ENCODE measurements around the gene TMPRSS11E.

Gene TMPRSS11E

DNA sequence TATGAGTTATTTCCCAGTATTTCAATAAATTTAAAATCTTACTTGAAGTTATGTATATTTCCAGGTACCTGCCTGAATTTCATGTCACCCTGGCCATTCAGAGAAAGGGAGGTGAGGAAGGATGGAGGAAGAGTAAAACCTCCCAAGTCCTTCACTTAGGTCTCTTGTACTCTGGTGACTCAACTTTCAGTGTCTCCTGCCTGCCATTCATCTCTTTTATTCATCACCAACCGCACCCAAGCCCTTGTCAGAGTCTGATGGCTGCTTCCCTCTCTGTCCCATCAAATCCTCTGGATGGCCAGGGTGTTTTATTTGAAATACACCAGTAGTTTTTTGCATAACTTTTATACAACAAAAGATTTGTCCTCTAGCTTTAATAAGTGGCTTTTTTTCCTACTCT, 17.8 kb downstream of the TMPRSS11E start:
- H3K4me3 ChIP-seq (ENCODE audit: low read depth, low read length): no peak overlapping the region
- POLR2A ChIA-PET: no interaction called here
- no peak for TF ChIP-seq ZNF585B (tag by site-specific recombination; IDR thresholded peaks at IDR 0.05)
- no peak for TF ChIP-seq KLF1 (tag by site-specific recombination; IDR thresholded peaks at IDR 0.05)
- no peak for TF ChIP-seq HOXD13 (CRISPR knock-in tag; IDR thresholded peaks at IDR 0.05; ENCODE audit: borderline replicate concordance)
- no peak for TF ChIP-seq ZNF843 (tag by site-specific recombination; IDR thresholded peaks at IDR 0.05)
- TF ChIP-seq ZXDB (tag by site-specific recombination; IDR thresholded peaks at IDR 0.05): no peak
- TF ChIP-seq GLI2 (tag by site-specific recombination; IDR thresholded peaks at IDR 0.05; ENCODE audit: borderline replicate concordance, low read depth): no peak
- TF ChIP-seq ZNF311 (tag by site-specific recombination; IDR thresholded peaks at IDR 0.05; ENCODE audit: borderline replicate concordance): no peak
- no peaks in the 10 kb centered on the region for H3K9me3 ChIP-seq (ENCODE audit: control insufficient read depth, insufficient read depth, low read depth, low read length)
- no peaks in the 10 kb centered on the region for H3K4me1 ChIP-seq (ENCODE audit: control insufficient read depth, insufficient read depth, low read length)
- CTCF ChIA-PET: no interaction called here
- no peaks in the 10 kb centered on the region for H3K36me3 ChIP-seq (ENCODE audit: control insufficient read depth in 2 of 2, insufficient read depth in 1 of 2, low read length in 2 of 2)
- no peak overlapping the region for H3K27ac ChIP-seq (ENCODE audit: extremely low read depth, low read depth, low read length)

- Histone ChIP-seq H3K9me3 (ENCODE audit: control insufficient read depth, insufficient read depth, low read depth, low read length) (no peaks in the 10 kb centered on the region), H3K36me3 (ENCODE audit: control insufficient read depth in 2 of 2, insufficient read depth in 1 of 2, low read length in 2 of 2) (no peaks in the 10 kb centered on the region), H3K4me1 (ENCODE audit: control insufficient read depth, insufficient read depth, low read length) (no peaks in the 10 kb centered on the region), H3K27ac (ENCODE audit: extremely low read depth, low read depth, low read length) (no peak overlapping the region), H3K4me3 (ENCODE audit: low read depth, low read length) (no peak overlapping the region)
- ChIA-PET CTCF (no interaction called here), POLR2A (no interaction called here)
- no peak for TF ChIP-seq OSR2 (tag by site-specific recombination; IDR thresholded peaks at IDR 0.05)
- TF ChIP-seq ZNF266 (tag by site-specific recombination; IDR thresholded peaks at IDR 0.05; ENCODE audit: low read depth): no peak
- TF ChIP-seq ZNF610 (tag by site-specific recombination; IDR thresholded peaks at IDR 0.05; ENCODE audit: borderline replicate concordance): no peak
- TF ChIP-seq KLF7 (tag by site-specific recombination; IDR thresholded peaks at IDR 0.05; ENCODE audit: borderline replicate concordance): no peak
- TF ChIP-seq, protein P1, sequence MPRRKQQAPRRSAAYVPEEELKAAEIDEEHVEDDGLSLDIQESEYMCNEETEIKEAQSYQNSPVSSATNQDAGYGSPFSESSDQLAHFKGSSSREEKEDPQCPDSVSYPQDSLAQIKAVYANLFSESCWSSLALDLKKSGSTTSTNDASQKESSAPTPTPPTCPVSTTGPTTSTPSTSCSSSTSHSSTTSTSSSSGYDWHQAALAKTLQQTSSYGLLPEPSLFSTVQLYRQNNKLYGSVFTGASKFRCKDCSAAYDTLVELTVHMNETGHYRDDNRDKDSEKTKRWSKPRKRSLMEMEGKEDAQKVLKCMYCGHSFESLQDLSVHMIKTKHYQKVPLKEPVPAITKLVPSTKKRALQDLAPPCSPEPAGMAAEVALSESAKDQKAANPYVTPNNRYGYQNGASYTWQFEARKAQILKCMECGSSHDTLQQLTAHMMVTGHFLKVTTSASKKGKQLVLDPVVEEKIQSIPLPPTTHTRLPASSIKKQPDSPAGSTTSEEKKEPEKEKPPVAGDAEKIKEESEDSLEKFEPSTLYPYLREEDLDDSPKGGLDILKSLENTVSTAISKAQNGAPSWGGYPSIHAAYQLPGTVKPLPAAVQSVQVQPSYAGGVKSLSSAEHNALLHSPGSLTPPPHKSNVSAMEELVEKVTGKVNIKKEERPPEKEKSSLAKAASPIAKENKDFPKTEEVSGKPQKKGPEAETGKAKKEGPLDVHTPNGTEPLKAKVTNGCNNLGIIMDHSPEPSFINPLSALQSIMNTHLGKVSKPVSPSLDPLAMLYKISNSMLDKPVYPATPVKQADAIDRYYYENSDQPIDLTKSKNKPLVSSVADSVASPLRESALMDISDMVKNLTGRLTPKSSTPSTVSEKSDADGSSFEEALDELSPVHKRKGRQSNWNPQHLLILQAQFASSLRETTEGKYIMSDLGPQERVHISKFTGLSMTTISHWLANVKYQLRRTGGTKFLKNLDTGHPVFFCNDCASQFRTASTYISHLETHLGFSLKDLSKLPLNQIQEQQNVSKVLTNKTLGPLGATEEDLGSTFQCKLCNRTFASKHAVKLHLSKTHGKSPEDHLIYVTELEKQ (tag by site-specific recombination; IDR thresholded peaks at IDR 0.05; ENCODE audit: borderline replicate concordance): no peak
- no peak for TF ChIP-seq ZNF514 (tag by site-specific recombination; IDR thresholded peaks at IDR 0.05)
- TF ChIP-seq, protein P2, sequence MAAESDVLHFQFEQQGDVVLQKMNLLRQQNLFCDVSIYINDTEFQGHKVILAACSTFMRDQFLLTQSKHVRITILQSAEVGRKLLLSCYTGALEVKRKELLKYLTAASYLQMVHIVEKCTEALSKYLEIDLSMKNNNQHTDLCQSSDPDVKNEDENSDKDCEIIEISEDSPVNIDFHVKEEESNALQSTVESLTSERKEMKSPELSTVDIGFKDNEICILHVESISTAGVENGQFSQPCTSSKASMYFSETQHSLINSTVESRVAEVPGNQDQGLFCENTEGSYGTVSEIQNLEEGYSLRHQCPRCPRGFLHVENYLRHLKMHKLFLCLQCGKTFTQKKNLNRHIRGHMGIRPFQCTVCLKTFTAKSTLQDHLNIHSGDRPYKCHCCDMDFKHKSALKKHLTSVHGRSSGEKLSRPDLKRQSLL (tag by site-specific recombination; IDR thresholded peaks at IDR 0.05): no peak
Measured at GRCh38 chr4:68466185-68466584, 18.9 kb downstream of the TMPRSS11E start.

DNA sequence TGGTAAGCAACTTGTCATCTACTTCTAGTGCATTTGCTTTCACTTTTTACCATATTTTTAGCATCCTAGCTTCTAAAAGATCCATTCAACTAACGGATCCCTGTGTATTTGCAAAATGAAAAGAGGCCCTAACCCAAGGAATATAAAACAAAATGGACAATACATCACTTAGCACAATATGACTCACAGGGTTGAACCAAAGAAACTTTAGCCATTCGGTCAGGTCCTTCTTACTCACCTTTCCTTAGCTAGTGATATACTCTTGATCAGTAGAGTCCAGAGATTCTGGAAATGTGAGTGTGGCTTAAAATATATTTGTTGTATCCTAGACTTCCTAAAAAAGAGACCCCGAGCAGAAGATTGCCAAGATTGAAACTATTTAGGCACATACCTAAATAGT, 19.5 kb downstream of the TMPRSS11E start:
- Histone ChIP-seq H3K4me1 (ENCODE audit: control insufficient read depth, insufficient read depth, low read length) (no peaks in the 10 kb centered on the region), H3K36me3 (ENCODE audit: control insufficient read depth in 2 of 2, insufficient read depth in 1 of 2, low read length in 2 of 2) (no peaks in the 10 kb centered on the region), H3K9me3 (ENCODE audit: control insufficient read depth, insufficient read depth, low read depth, low read length) (no peaks in the 10 kb centered on the region), H3K27ac (ENCODE audit: extremely low read depth, low read depth, low read length) (no peak overlapping the region), H3K4me3 (ENCODE audit: low read depth, low read length) (no peak overlapping the region)
- ChIA-PET CTCF (no interaction called here), POLR2A (no interaction called here)
- no peak for TF ChIP-seq ZNF121 (tag by site-specific recombination; IDR thresholded peaks at IDR 0.05)
- TF ChIP-seq ZNF133 (tag by site-specific recombination; IDR thresholded peaks at IDR 0.05): no peak
- TF ChIP-seq ZNF280C (tag by site-specific recombination; IDR thresholded peaks at IDR 0.05): no peak
- TF ChIP-seq ZXDB (tag by site-specific recombination; IDR thresholded peaks at IDR 0.05): no peak
- TF ChIP-seq ZNF510 (tag by site-specific recombination; IDR thresholded peaks at IDR 0.05; ENCODE audit: insufficient replicate concordance): no peak
- no peak for TF ChIP-seq ZSCAN18 (tag by site-specific recombination; IDR thresholded peaks at IDR 0.05)
- TF ChIP-seq ZNF843 (tag by site-specific recombination; IDR thresholded peaks at IDR 0.05): no peak
- no peak for TF ChIP-seq ZNF777 (tag by site-specific recombination; IDR thresholded peaks at IDR 0.05; ENCODE audit: borderline replicate concordance)
- no peak for TF ChIP-seq ZNF768 (tag by site-specific recombination; IDR thresholded peaks at IDR 0.05)
- no peak for TF ChIP-seq ZNF623 (tag by site-specific recombination; IDR thresholded peaks at IDR 0.05)
- TF ChIP-seq HOXA7 (CRISPR knock-in tag; IDR thresholded peaks at IDR 0.05; ENCODE audit: borderline replicate concordance): no peak
- no peak for TF ChIP-seq ZNF169 (tag by site-specific recombination; IDR thresholded peaks at IDR 0.05)
- TF ChIP-seq SP7 (tag by site-specific recombination; IDR thresholded peaks at IDR 0.05): no peak
- TF ChIP-seq ZNF214 (tag by site-specific recombination; IDR thresholded peaks at IDR 0.05; ENCODE audit: borderline replicate concordance): no peak
